ENCODE data around the gene EBI3.
"Not testable (repeated sequence)": the region's sequence is repeated elsewhere in the genome, so short reads cannot be mapped to it uniquely, and the experiment has no call there.

Gene EBI3

DNA sequence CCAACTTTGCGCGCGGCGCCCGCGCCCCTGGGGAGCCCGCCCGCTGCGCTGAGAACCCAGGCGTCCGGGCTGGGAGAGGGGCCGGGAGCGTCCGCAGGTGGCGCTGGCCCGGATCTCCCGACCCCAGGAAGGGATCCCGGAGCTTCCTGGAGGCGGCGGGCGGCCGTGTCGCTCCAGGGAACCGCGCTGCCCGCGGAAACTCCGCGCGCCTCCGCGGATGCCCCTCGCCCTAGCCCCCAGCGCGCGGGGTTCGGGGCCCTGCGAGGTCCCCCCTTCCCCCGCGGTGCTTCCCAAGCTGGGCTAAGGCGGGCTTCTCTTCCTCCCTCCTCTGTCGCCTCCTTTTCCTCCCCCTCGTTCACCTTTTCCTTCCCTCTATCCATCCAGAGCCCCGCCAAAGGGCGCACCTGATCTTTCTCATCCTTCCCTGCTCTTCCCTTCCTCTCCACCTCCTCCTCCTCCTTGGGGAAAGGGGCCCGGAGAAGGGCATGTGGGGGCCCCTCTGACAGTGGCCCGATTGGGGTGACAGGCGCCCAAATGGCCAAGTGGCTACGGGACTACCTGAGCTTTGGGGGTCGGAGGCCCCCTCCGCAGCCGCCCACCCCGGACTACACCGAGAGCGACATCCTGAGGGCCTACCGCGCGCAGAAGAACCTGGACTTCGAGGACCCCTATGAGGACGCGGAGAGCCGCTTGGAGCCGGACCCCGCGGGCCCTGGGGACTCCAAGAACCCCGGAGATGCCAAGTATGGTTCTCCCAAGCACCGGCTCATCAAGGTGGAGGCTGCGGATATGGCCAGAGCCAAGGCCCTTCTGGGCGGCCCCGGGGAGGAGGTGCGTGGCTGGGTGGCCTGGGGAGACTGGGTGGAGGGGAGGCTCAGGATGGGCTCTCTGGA is 50.5 kb downstream of the EBI3 start:
- DNase-seq: no peak

DNA sequence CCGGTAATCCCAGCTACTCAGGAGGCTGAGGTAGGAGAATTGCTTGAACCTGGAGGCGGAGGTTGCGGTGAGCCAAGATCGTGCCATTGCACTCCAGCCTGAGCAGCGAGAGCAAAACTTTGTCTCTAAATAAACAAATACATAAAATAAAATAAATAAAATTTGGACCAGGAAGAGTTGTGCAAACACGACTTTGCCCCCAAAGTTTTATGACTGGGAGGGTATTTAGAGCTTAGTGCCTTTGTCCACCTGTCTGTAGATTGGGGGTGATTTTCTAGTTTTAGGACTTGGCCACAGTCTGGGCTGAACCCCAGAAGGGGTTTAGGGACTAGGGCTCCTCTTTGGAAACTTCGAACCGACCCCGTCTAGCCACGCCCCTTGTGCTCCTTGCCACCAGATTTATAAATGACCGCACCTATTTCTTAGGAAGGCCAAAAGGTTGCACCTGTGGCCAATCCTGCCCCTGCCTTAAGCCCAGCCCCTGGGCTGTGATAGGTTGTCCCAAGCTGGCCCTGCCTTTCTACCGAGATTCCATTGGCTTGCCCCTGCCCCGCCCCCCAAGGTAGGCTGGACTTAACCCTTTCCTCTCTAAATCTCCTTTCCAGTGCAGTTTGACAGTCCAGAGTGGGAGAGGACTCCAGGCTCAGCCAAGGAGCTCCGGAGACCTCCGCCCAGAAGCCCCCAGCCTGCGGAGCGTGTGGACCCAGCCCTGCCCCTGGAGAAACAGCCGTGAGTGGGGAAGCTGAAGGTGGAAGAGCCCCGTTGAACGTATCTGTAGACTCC is 55.0 kb downstream of the EBI3 start:
- no peak for DNase-seq

- no peak for DNase-seq
Observed at GRCh38 chr19:4284974-4285373, 55.7 kb downstream of the EBI3 start.

GRCh38 chr19:4286141-4286540 is 56.8 kb downstream of the EBI3 start:
- not testable (repeated sequence) for DNase-seq
